Omental fat pad (tissue), 4 donors: Measurements from ENCODE around the gene GPR160. TPM values are rescaled to one million over a fixed set of nuclear protein-coding genes. Genes with fewer than 3 reads are reported as not detected.

ENCODE experiments used
- ATAC-seq: fragments of 150-250 bp; one replicate; pipeline ENCODE4 v1.9.1; 2016; ENCODE audit warnings: mild to moderate bottlenecking, moderate library complexity; ENCODE audit not compliant: low FRiP score
- DNase-seq: peaks from one replicate; pipeline ENCODE4 v3.0.0-alpha.2; 2019; ENCODE audit warnings: low spot score
- CTCF ChIP-seq, 3 donors: fragments of 450-650 bp; IDR thresholded peaks; one replicate each; pipeline ENCODE4 v1.5.1; 2016 to 2017; ENCODE audit warnings: antibody characterized with exemption in 3 of 3, mild to moderate bottlenecking in 3 of 3, moderate library complexity in 2 of 3
- small RNA-seq: library from RNA; depleted of rRNA; stranded (forward); fragments of <200 nt; gene quantifications from one replicate; pipeline ENCODE3, GENCODE V24; 2016
- total RNA-seq, 4 donors: library from RNA; depleted of rRNA; stranded (reverse); fragments of >200 nt; gene quantifications; one replicate each; pipeline ENCODE4 v1.1.0, GENCODE V29; 2016

GPR160 gene
- total RNA-seq, 4 donors from 2014 or later: 1.4 to 27.7 (median 9.4) TPM

GRCh38 chr3:170128259-170128976 is 90.6 kb downstream of the GPR160 start:
- no peak for ATAC-seq
- TF ChIP-seq CTCF (IDR thresholded peaks at IDR 0.05): no peak
- DNase-seq: no peak

- TF ChIP-seq CTCF (IDR thresholded peaks at IDR 0.05): no peak
- DNase-seq (no peak), ATAC-seq (peak; percentile 54)
These were observed 91.2 kb downstream of the GPR160 start for GRCh38 chr3:170128977-170129431.

- ATAC-seq (no peak), DNase-seq (no peak)
- no peak for TF ChIP-seq CTCF (IDR thresholded peaks at IDR 0.05)
These were observed 92.7 kb downstream of the GPR160 start for GRCh38 chr3:170130532-170130931.

- DNase-seq (no peak), ATAC-seq (no peak)
- TF ChIP-seq CTCF (IDR thresholded peaks at IDR 0.05): no peak
These were observed 94.5 kb downstream of the GPR160 start for GRCh38 chr3:170132335-170132734.

Small RNAs within 50 kb of the gene (small RNA-seq; reads per million reads assigned to genes)
- not detected for gene RNU4-38P

Other genes with a start within 250 kb of the GPR160 start
- gene LRRIQ4, start 225.1 kb upstream of the GPR160 start, total RNA-seq: under 1 TPM in 1 of 4 donors, not detected in 3; 0.25 TPM
- gene LRRC34, start 225.1 kb upstream of the GPR160 start, total RNA-seq: 10 to 100 TPM in 1 of 4 donors, 1 to 10 TPM in 3; 1.9 to 14.8 (median 2.7) TPM
- gene LRRC31, start 168.1 kb upstream of the GPR160 start, total RNA-seq: not detected
- not detected for gene SAMD7, start 126.4 kb upstream of the GPR160 start, total RNA-seq
- gene SEC62, start 71.2 kb upstream of the GPR160 start, total RNA-seq: 10 to 100 TPM; 56.0 to 71.5 (median 67.2) TPM
- 10 to 100 TPM; 48.6 to 56.7 (median 50.9) TPM for gene PHC3, start 143.7 kb downstream of the GPR160 start, total RNA-seq
- 10 to 100 TPM; 21.3 to 38.6 (median 32.7) TPM for gene PRKCI, start 184.4 kb downstream of the GPR160 start, total RNA-seq